ENCODE results near the gene RANBP17. TPM values are rescaled to one million over a fixed set of nuclear protein-coding genes. Genes with fewer than 3 reads are reported as not detected.

Gene RANBP17
- total and polyA plus RNA-seq, 5 experiments from 2014 or later, result 0.09 to 0.83 (median 0.24) TPM; not detected in 2

- POLR2A ChIA-PET, result no interaction called here
- no peaks in the 10 kb centered on the region for H3K9me3 Mint-ChIP-seq
Measured at GRCh38 chr5:171205375-171205774, 343.6 kb downstream of the RANBP17 start.

GRCh38 chr5:171207256-171207847, 345.5 kb downstream of the RANBP17 start:
- no peaks in the 10 kb centered on the region for H3K4me1 Mint-ChIP-seq
- no peak overlapping the region for H3K27ac Mint-ChIP-seq
- ATAC-seq (no peak), DNase-seq (peak in 6 of 10 donors; percentile 15 to 49 (median 28))
- POLR2A ChIA-PET, result no interaction called here
- H3K9me3 Mint-ChIP-seq, result no peaks in the 10 kb centered on the region
- no peaks in the 10 kb centered on the region for H3K36me3 Mint-ChIP-seq
- H3K27me3 Mint-ChIP-seq, result peaks cover 0 to 4% (median 1%) of the 10 kb centered on the region in 5 donors
- no peak overlapping the region for H3K4me3 Mint-ChIP-seq

More at GRCh38 chr5:171205375-171205774, 343.6 kb downstream of the RANBP17 start:
- peaks cover 0 to 4% (median 1%) of the 10 kb centered on the region in 5 donors for H3K27me3 Mint-ChIP-seq
- no peak for ATAC-seq
- H3K4me1 Mint-ChIP-seq, result no peaks in the 10 kb centered on the region
- H3K36me3 Mint-ChIP-seq, result no peaks in the 10 kb centered on the region
- H3K27ac Mint-ChIP-seq, result no peak overlapping the region
- no peak overlapping the region for H3K4me3 Mint-ChIP-seq
- DNase-seq, result no peak

- H3K4me3 Mint-ChIP-seq, result no peak overlapping the region
- no peaks in the 10 kb centered on the region for H3K9me3 Mint-ChIP-seq
- ATAC-seq, result no peak
- H3K36me3 Mint-ChIP-seq, result no peaks in the 10 kb centered on the region
- POLR2A ChIA-PET, result no interaction called here
- H3K27ac Mint-ChIP-seq, result no peak overlapping the region
- peaks cover 1 to 30% (median 4%) of the 10 kb centered on the region in 5 donors for H3K27me3 Mint-ChIP-seq
- peaks cover 0 to 9% (median 4%) of the 10 kb centered on the region in 4 donors for H3K4me1 Mint-ChIP-seq
- DNase-seq, result no peak
Measured at GRCh38 chr5:171221916-171222315, 360.1 kb downstream of the RANBP17 start.

- no peaks in the 10 kb centered on the region for H3K36me3 Mint-ChIP-seq
- POLR2A ChIA-PET, result no interaction called here
- DNase-seq (no peak), ATAC-seq (no peak)
- no peak overlapping the region for H3K27ac Mint-ChIP-seq
- H3K27me3 Mint-ChIP-seq, result peaks cover 0 to 28% (median 3%) of the 10 kb centered on the region in 5 donors
- H3K4me3 Mint-ChIP-seq, result no peak overlapping the region
- peaks cover 0 to 9% (median 4%) of the 10 kb centered on the region in 4 donors for H3K4me1 Mint-ChIP-seq
- no peaks in the 10 kb centered on the region for H3K9me3 Mint-ChIP-seq
Measured at GRCh38 chr5:171223927-171224326, 362.1 kb downstream of the RANBP17 start.

- Mint-ChIP-seq H3K27me3 (peaks cover 0 to 17% (median 5%) of the 10 kb centered on the region in 5 donors), H3K4me1 (peaks cover 0 to 9% (median 4%) of the 10 kb centered on the region in 4 donors), H3K27ac (no peak overlapping the region), H3K36me3 (no peaks in the 10 kb centered on the region), H3K4me3 (no peak overlapping the region), H3K9me3 (no peaks in the 10 kb centered on the region)
- DNase-seq, result no peak
- ATAC-seq, result no peak
- POLR2A ChIA-PET, result no interaction called here
Measured at GRCh38 chr5:171226096-171226754, 364.4 kb downstream of the RANBP17 start.

- DNase-seq, result no peak
- POLR2A ChIA-PET, result no interaction called here
- Mint-ChIP-seq H3K36me3 (no peaks in the 10 kb centered on the region), H3K4me1 (peaks cover 0 to 9% (median 4%) of the 10 kb centered on the region in 4 donors), H3K9me3 (no peaks in the 10 kb centered on the region), H3K4me3 (no peak overlapping the region), H3K27me3 (peaks cover 0 to 11% (median 5%) of the 10 kb centered on the region in 5 donors), H3K27ac (no peak overlapping the region)
- ATAC-seq, result no peak
Measured at GRCh38 chr5:171226864-171227263, 365.0 kb downstream of the RANBP17 start.

GRCh38 chr5:171236651-171237050, 374.8 kb downstream of the RANBP17 start:
- DNase-seq, result no peak
- no peak overlapping the region for H3K27ac Mint-ChIP-seq
- H3K27me3 Mint-ChIP-seq, result peaks cover 0 to 5% (median 0%) of the 10 kb centered on the region in 5 donors
- POLR2A ChIA-PET, result no interaction called here
- no peak overlapping the region for H3K4me3 Mint-ChIP-seq
- peaks cover 0 to 1% (median 0%) of the 10 kb centered on the region in 4 donors for H3K4me1 Mint-ChIP-seq
- H3K36me3 Mint-ChIP-seq, result no peaks in the 10 kb centered on the region
- no peaks in the 10 kb centered on the region for H3K9me3 Mint-ChIP-seq
- no peak for ATAC-seq

GRCh38 chr5:171242521-171242920, 380.7 kb downstream of the RANBP17 start:
- DNase-seq (no peak), ATAC-seq (no peak)
- POLR2A ChIA-PET, result no interaction called here
- Mint-ChIP-seq H3K9me3 (peaks cover 0 to 8% (median 2%) of the 10 kb centered on the region in 9 donors), H3K27ac (no peak overlapping the region), H3K36me3 (peaks cover 0 to 2% (median 1%) of the 10 kb centered on the region in 3 donors), H3K27me3 (peaks cover 0 to 8% (median under 1%) of the 10 kb centered on the region in 5 donors), H3K4me3 (no peak overlapping the region), H3K4me1 (peaks cover 0 to 1% (median 0%) of the 10 kb centered on the region in 4 donors)

- no peak overlapping the region for H3K27ac Mint-ChIP-seq
- H3K36me3 Mint-ChIP-seq, result peaks cover 0 to 25% (median 15%) of the 10 kb centered on the region in 3 donors
- H3K4me1 Mint-ChIP-seq, result no peaks in the 10 kb centered on the region
- peaks cover 8 to 38% (median 25%) of the 10 kb centered on the region in 9 donors for H3K9me3 Mint-ChIP-seq
- ATAC-seq (no peak), DNase-seq (no peak)
- no peak overlapping the region for H3K4me3 Mint-ChIP-seq
- peaks cover 4 to 9% (median 7%) of the 10 kb centered on the region in 5 donors for H3K27me3 Mint-ChIP-seq
- POLR2A ChIA-PET, result no interaction called here
Measured at GRCh38 chr5:171246231-171246630, 384.4 kb downstream of the RANBP17 start.

- Mint-ChIP-seq H3K27ac (no peak overlapping the region), H3K36me3 (peaks cover 0 to 25% (median 17%) of the 10 kb centered on the region in 3 donors), H3K4me3 (no peak overlapping the region), H3K9me3 (peaks cover 10 to 49% (median 27%) of the 10 kb centered on the region in 9 donors), H3K4me1 (no peaks in the 10 kb centered on the region), H3K27me3 (peaks cover 4 to 11% (median 7%) of the 10 kb centered on the region in 5 donors)
- DNase-seq (no peak), ATAC-seq (no peak)
- POLR2A ChIA-PET, result no interaction called here
Measured at GRCh38 chr5:171249460-171249859, 387.6 kb downstream of the RANBP17 start.

- no peak overlapping the region for H3K4me3 Mint-ChIP-seq
- POLR2A ChIA-PET, result no interaction called here
Measured at GRCh38 chr5:171250738-171251137, 388.9 kb downstream of the RANBP17 start.

GRCh38 chr5:171251519-171251918, 389.7 kb downstream of the RANBP17 start:
- ATAC-seq (no peak), DNase-seq (no peak)
- peaks cover 2 to 10% (median 7%) of the 10 kb centered on the region in 5 donors for H3K27me3 Mint-ChIP-seq
- POLR2A ChIA-PET, result no interaction called here
- no peak overlapping the region for H3K27ac Mint-ChIP-seq
- no peak overlapping the region for H3K4me3 Mint-ChIP-seq
- peaks cover 0 to 25% (median 17%) of the 10 kb centered on the region in 3 donors for H3K36me3 Mint-ChIP-seq
- H3K4me1 Mint-ChIP-seq, result no peaks in the 10 kb centered on the region
- peaks cover 10 to 49% (median 25%) of the 10 kb centered on the region in 9 donors for H3K9me3 Mint-ChIP-seq

More at GRCh38 chr5:171250738-171251137, 388.9 kb downstream of the RANBP17 start:
- H3K4me1 Mint-ChIP-seq, result no peaks in the 10 kb centered on the region
- peaks cover 0 to 25% (median 17%) of the 10 kb centered on the region in 3 donors for H3K36me3 Mint-ChIP-seq
- no peak overlapping the region for H3K27ac Mint-ChIP-seq
- H3K27me3 Mint-ChIP-seq, result peaks cover 2 to 10% (median 7%) of the 10 kb centered on the region in 5 donors
- ATAC-seq (no peak), DNase-seq (no peak)
- H3K9me3 Mint-ChIP-seq, result peaks cover 10 to 49% (median 27%) of the 10 kb centered on the region in 9 donors

- Mint-ChIP-seq H3K4me1 (no peaks in the 10 kb centered on the region), H3K27me3 (peaks cover 2 to 7% (median 7%) of the 10 kb centered on the region in 5 donors), H3K36me3 (peaks cover 0 to 22% (median 13%) of the 10 kb centered on the region in 3 donors), H3K9me3 (peaks cover 7 to 47% (median 25%) of the 10 kb centered on the region in 9 donors), H3K27ac (no peak overlapping the region), H3K4me3 (no peak overlapping the region)
- POLR2A ChIA-PET, result no interaction called here
- ATAC-seq, result no peak
- no peak for DNase-seq
Measured at GRCh38 chr5:171252674-171253073, 390.9 kb downstream of the RANBP17 start.
